Tibial nerve (tissue), 4 donors: Measurements from ENCODE around the gene SLC25A13. TPM values are rescaled to one million over a fixed set of nuclear protein-coding genes. Genes with fewer than 3 reads are reported as not detected.

Experiments used
- DNase-seq, 2 donors: peaks; one replicate each; pipeline ENCODE4 v3.0.0-alpha.2; 2019; ENCODE audit warnings: low spot score in 2 of 2
- H3K27ac ChIP-seq, 4 donors: fragments of 200-600 bp; sonication (generic) in 3 of 4; one replicate each; pipeline ENCODE4 v1.5.1; 2017 to 2019; ENCODE audit warnings: mild to moderate bottlenecking in 1 of 4
- H3K27me3 ChIP-seq, 2 donors: fragments of 200-600 bp; sonication (generic) in 1 of 2; one replicate each; pipeline versions ENCODE4 v1.5.1 to v1.6.0; 2017 to 2019
- H3K36me3 ChIP-seq, 3 donors: fragments of 200-600 bp; sonication (generic); one replicate each; pipeline ENCODE4 v1.5.1; 2018 to 2019
- H3K4me1 ChIP-seq, 4 donors: fragments of 200-600 bp; sonication (generic) in 3 of 4; one replicate each; pipeline ENCODE4 v1.5.1; 2017 to 2019
- H3K4me3 ChIP-seq, 4 donors: fragments of 200-600 bp; sonication (generic) in 3 of 4; one replicate each; pipeline ENCODE4 v1.5.1; 2017 to 2019; ENCODE audit warnings: mild to moderate bottlenecking in 1 of 4, moderate library complexity in 1 of 4
- H3K9me3 ChIP-seq, 4 donors: fragments of 200-600 bp; sonication (generic) in 3 of 4; one replicate each; pipeline ENCODE4 v1.5.1; 2017 to 2019
- CTCF ChIP-seq, 5 experiments: fragments of 200-600 bp in 3 of 5; fragments of 450-650 bp in 2 of 5; sonication (generic) in 3 of 5; IDR thresholded peaks; one replicate each; pipeline ENCODE4 v1.5.1; 2016 to 2019; ENCODE audit warnings: antibody characterized with exemption in 5 of 5, mild to moderate bottlenecking in 3 of 5, moderate library complexity in 2 of 5
- EP300 ChIP-seq, 2 donors: sonication (generic); formaldehyde crosslinking; IDR thresholded peaks; one replicate each; pipeline ENCODE4 v1.6.1; 2017; ENCODE audit warnings: antibody characterized with exemption in 2 of 2, mild to moderate bottlenecking in 1 of 2
- POLR2A ChIP-seq, 2 donors: fragments of 450-650 bp; IDR thresholded peaks; one replicate each; pipeline ENCODE4 v1.6.1; 2017; ENCODE audit warnings: antibody characterized with exemption in 2 of 2, mild to moderate bottlenecking in 2 of 2, moderate library complexity in 2 of 2
- WGBS, 2 donors: methylation state at CpG; one replicate each; pipeline ENCODE4 v1.1.5; 2018; 5-methylcytosine and 5-hydroxymethylcytosine counted together
- total RNA-seq, 4 donors: library from RNA; depleted of rRNA; stranded (reverse); fragments of >200 nt; gene quantifications; one replicate each; pipeline ENCODE4 v1.1.0, GENCODE V29; 2016

The SLC25A13 gene
- total RNA-seq, 4 donors from 2014 or later, result 22.2 to 42.2 (median 29.6) TPM

- H3K4me1 ChIP-seq, result peaks cover 0 to 14% (median 0%) of the 10 kb centered on the region in 4 donors
- no peak overlapping the region for H3K4me3 ChIP-seq
- no peak overlapping the region for H3K27ac ChIP-seq
- no peak for DNase-seq
- H3K9me3 ChIP-seq, result no peaks in the 10 kb centered on the region
- H3K27me3 ChIP-seq, result no peaks in the 10 kb centered on the region
- peaks cover 0 to 29% (median 0%) of the 10 kb centered on the region in 3 donors for H3K36me3 ChIP-seq
- no peak for TF ChIP-seq CTCF (IDR thresholded peaks at IDR 0.05)
- no peak for TF ChIP-seq EP300 (IDR thresholded peaks at IDR 0.05)
- no peak for TF ChIP-seq POLR2A (IDR thresholded peaks at IDR 0.05)
- WGBS, 2 donors, result 63 to 78% methylated on average over 3 of the region's 3 CpGs
Measured at GRCh38 chr7:96131525-96131924, 190.4 kb downstream of the SLC25A13 start.

- Histone ChIP-seq H3K27ac (no peak overlapping the region), H3K4me3 (no peak overlapping the region), H3K36me3 (peaks cover 0 to 11% (median 0%) of the 10 kb centered on the region in 3 donors), H3K9me3 (no peaks in the 10 kb centered on the region), H3K27me3 (no peaks in the 10 kb centered on the region), H3K4me1 (peaks cover 0 to 16% (median 0%) of the 10 kb centered on the region in 4 donors)
- TF ChIP-seq EP300 (IDR thresholded peaks at IDR 0.05), result no peak
- TF ChIP-seq CTCF (IDR thresholded peaks at IDR 0.05), result no peak
- no peak for TF ChIP-seq POLR2A (IDR thresholded peaks at IDR 0.05)
- 48 to 49% methylated on average over 2 of the region's 2 CpGs for WGBS, 2 donors
- DNase-seq, result no peak
Measured at GRCh38 chr7:96127746-96128145, 194.2 kb downstream of the SLC25A13 start.

GRCh38 chr7:96126382-96126781 is 195.5 kb downstream of the SLC25A13 start:
- H3K9me3 ChIP-seq, result no peaks in the 10 kb centered on the region
- H3K4me1 ChIP-seq, result peaks cover 0 to 7% (median 0%) of the 10 kb centered on the region in 4 donors
- H3K27me3 ChIP-seq, result no peaks in the 10 kb centered on the region
- TF ChIP-seq POLR2A (IDR thresholded peaks at IDR 0.05), result no peak
- TF ChIP-seq CTCF (IDR thresholded peaks at IDR 0.05), result no peak
- TF ChIP-seq EP300 (IDR thresholded peaks at IDR 0.05), result no peak
- H3K4me3 ChIP-seq, result no peak overlapping the region
- H3K36me3 ChIP-seq, result peaks cover 0 to 11% (median 0%) of the 10 kb centered on the region in 3 donors
- no peak overlapping the region for H3K27ac ChIP-seq
- no peak for DNase-seq

- H3K27ac ChIP-seq, result no peak overlapping the region
- peaks cover 0 to 4% (median 0%) of the 10 kb centered on the region in 4 donors for H3K4me1 ChIP-seq
- no peak for DNase-seq
- H3K4me3 ChIP-seq, result no peak overlapping the region
- peaks cover 0 to 5% (median 0%) of the 10 kb centered on the region in 3 donors for H3K36me3 ChIP-seq
- H3K9me3 ChIP-seq, result no peaks in the 10 kb centered on the region
- H3K27me3 ChIP-seq, result no peaks in the 10 kb centered on the region
- TF ChIP-seq POLR2A (IDR thresholded peaks at IDR 0.05), result no peak
- TF ChIP-seq EP300 (IDR thresholded peaks at IDR 0.05), result no peak
- TF ChIP-seq CTCF (IDR thresholded peaks at IDR 0.05), result no peak
- WGBS, 2 donors, result 76 to 77% methylated on average over 2 of the region's 2 CpGs
Measured at GRCh38 chr7:96122746-96123145, 199.2 kb downstream of the SLC25A13 start.

- Histone ChIP-seq H3K27ac (no peak overlapping the region), H3K4me1 (peaks cover 0 to 2% (median 0%) of the 10 kb centered on the region in 4 donors), H3K36me3 (peaks cover 0 to 5% (median 0%) of the 10 kb centered on the region in 3 donors), H3K27me3 (no peaks in the 10 kb centered on the region), H3K4me3 (no peak overlapping the region), H3K9me3 (no peaks in the 10 kb centered on the region)
- DNase-seq, result no peak
- TF ChIP-seq CTCF (IDR thresholded peaks at IDR 0.05), result no peak
- TF ChIP-seq EP300 (IDR thresholded peaks at IDR 0.05), result no peak
- TF ChIP-seq POLR2A (IDR thresholded peaks at IDR 0.05), result no peak
- 88 to 91% methylated on average over 6 of the region's 6 CpGs for WGBS, 2 donors
Measured at GRCh38 chr7:96121752-96122151, 200.1 kb downstream of the SLC25A13 start.
